ENCODE results near the gene MAST3. TPM values are rescaled to one million over a fixed set of nuclear protein-coding genes. Genes with fewer than 3 reads are reported as not detected.

MAST3 gene
- total and polyA plus RNA-seq, 2 of the 13 experiments (the other 11 are each of a cell fraction or from before 2014, with no cell fraction given) = 4.1 to 4.6 TPM

DNA sequence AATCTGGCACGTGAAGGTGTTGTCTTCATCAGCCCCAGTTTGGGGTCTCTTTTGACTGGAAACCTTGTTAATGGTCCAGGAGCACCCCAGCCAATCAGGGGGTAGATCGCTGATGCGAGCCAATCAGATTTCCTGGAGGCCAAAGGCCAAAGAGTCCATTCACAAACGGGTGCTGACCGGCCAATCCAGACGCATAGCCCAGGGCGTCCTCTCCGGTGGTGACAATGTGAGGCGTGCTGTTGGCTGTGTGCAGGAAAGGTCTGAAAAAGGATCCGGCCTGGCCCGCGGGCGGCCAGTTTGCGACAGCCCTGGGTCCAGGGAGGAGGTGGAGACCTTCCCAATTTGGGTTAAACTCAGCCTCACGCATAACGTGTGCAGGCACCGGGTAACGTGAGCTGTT is 3.1 kb downstream of the MAST3 start (continued):
- TF ChIP-seq SNRNP70 (IDR thresholded peaks at IDR 0.05; ENCODE audit: low read depth, low read length) (no peak), ZFP41 (CRISPR knock-in tag; IDR thresholded peaks at IDR 0.05; ENCODE audit: borderline replicate concordance) (no peak), ZNF296 (CRISPR knock-in tag; conservative IDR thresholded peaks at IDR 0.05) (no peak), ZBTB7A (CRISPR knock-in tag; IDR thresholded peaks at IDR 0.05) (no peak), ZMYM3 (CRISPR knock-in tag; IDR thresholded peaks at IDR 0.05) (peak; percentile 59), RARA (CRISPR knock-in tag; IDR thresholded peaks at IDR 0.05) (no peak), GABPA (IDR thresholded peaks at IDR 0.05; ENCODE audit: low read depth, low read length) (no peak), GABPA (CRISPR knock-in tag; IDR thresholded peaks at IDR 0.05; ENCODE audit: low read depth) (no peak), CEBPZ (IDR thresholded peaks at IDR 0.05; ENCODE audit: low read length) (no peak), RCOR2 (CRISPR knock-in tag; IDR thresholded peaks at IDR 0.05) (no peak)
- TF ChIP-seq, protein P1, sequence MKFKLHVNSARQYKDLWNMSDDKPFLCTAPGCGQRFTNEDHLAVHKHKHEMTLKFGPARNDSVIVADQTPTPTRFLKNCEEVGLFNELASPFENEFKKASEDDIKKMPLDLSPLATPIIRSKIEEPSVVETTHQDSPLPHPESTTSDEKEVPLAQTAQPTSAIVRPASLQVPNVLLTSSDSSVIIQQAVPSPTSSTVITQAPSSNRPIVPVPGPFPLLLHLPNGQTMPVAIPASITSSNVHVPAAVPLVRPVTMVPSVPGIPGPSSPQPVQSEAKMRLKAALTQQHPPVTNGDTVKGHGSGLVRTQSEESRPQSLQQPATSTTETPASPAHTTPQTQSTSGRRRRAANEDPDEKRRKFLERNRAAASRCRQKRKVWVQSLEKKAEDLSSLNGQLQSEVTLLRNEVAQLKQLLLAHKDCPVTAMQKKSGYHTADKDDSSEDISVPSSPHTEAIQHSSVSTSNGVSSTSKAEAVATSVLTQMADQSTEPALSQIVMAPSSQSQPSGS (CRISPR knock-in tag; IDR thresholded peaks at IDR 0.05) = no peak
- TF ChIP-seq, protein P2, sequence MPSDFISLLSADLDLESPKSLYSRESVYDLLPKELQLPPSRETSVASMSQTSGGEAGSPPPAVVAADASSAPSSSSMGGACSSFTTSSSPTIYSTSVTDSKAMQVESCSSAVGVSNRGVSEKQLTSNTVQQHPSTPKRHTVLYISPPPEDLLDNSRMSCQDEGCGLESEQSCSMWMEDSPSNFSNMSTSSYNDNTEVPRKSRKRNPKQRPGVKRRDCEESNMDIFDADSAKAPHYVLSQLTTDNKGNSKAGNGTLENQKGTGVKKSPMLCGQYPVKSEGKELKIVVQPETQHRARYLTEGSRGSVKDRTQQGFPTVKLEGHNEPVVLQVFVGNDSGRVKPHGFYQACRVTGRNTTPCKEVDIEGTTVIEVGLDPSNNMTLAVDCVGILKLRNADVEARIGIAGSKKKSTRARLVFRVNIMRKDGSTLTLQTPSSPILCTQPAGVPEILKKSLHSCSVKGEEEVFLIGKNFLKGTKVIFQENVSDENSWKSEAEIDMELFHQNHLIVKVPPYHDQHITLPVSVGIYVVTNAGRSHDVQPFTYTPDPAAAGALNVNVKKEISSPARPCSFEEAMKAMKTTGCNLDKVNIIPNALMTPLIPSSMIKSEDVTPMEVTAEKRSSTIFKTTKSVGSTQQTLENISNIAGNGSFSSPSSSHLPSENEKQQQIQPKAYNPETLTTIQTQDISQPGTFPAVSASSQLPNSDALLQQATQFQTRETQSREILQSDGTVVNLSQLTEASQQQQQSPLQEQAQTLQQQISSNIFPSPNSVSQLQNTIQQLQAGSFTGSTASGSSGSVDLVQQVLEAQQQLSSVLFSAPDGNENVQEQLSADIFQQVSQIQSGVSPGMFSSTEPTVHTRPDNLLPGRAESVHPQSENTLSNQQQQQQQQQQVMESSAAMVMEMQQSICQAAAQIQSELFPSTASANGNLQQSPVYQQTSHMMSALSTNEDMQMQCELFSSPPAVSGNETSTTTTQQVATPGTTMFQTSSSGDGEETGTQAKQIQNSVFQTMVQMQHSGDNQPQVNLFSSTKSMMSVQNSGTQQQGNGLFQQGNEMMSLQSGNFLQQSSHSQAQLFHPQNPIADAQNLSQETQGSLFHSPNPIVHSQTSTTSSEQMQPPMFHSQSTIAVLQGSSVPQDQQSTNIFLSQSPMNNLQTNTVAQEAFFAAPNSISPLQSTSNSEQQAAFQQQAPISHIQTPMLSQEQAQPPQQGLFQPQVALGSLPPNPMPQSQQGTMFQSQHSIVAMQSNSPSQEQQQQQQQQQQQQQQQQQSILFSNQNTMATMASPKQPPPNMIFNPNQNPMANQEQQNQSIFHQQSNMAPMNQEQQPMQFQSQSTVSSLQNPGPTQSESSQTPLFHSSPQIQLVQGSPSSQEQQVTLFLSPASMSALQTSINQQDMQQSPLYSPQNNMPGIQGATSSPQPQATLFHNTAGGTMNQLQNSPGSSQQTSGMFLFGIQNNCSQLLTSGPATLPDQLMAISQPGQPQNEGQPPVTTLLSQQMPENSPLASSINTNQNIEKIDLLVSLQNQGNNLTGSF (CRISPR knock-in tag; IDR thresholded peaks at IDR 0.05) = no peak

All from HepG2 (cell line).